ENCODE measurements around the gene SYNE2.

Gene SYNE2

DNA sequence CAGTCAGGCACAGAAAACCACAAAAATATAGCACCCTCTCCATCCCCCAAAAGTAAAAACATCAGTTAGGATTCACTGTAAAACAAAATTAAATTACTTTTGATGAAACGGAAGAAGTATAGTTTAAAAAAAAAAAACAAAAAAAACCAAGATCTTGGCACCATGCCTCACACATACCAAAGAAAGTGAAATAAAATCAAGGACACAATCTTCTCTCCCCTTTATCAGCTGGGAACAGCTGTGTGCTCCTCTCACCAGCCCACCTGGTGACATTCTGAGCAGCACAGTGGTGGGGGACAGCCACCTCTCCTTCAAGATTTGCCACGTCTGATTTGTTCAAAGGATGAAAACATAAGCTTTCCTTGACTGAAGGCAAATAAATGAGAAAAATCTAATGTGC, 385.8 kb downstream of the SYNE2 start:
- H3K27ac Mint-ChIP-seq (ENCODE audit: low read depth), result no peak overlapping the region
- no peak for ATAC-seq (replicated peaks; ENCODE audit: extremely low read depth, poor library complexity, severe bottlenecking)
- no peak overlapping the region for H3K4me3 Mint-ChIP-seq

DNA sequence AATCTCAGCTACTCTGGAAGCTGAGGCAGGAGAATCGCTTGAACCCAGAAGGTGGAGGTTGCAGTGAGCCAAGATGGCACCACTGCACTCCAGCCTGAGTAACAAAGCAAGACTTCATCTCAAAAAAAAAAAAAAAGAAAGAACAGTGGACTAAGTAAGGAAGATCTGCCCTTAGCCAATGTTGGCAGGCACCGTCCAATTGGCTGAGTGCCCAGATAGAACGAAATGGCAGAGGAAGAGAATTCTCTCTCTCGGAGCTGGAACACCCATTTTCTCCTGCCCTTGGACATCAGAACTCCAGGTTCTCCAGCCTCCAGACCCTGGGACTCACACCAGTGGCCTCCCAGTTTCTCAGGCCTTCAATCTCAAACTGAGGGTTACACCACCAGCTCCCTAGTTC, 391.5 kb downstream of the SYNE2 start:
- Mint-ChIP-seq H3K4me1 (no peaks in the 10 kb centered on the region), H3K27me3 (peaks cover 44% of the 10 kb centered on the region), H3K9me3 (no peaks in the 10 kb centered on the region), H3K4me3 (no peak overlapping the region), H3K27ac (ENCODE audit: low read depth) (no peak overlapping the region), H3K36me3 (ENCODE audit: insufficient read depth) (no peaks in the 10 kb centered on the region)
- no peak for ATAC-seq (replicated peaks; ENCODE audit: extremely low read depth, poor library complexity, severe bottlenecking)
- DNase-seq (ENCODE audit: low spot score in 2 of 2), result no peak

More for the DNA sequence above, 385.8 kb downstream of the SYNE2 start:
- Mint-ChIP-seq H3K27me3 (no peaks in the 10 kb centered on the region), H3K36me3 (ENCODE audit: insufficient read depth) (peaks cover 14% of the 10 kb centered on the region), H3K4me1 (peaks cover 11% of the 10 kb centered on the region), H3K9me3 (no peaks in the 10 kb centered on the region)
- no peak for DNase-seq (ENCODE audit: low spot score in 2 of 2)

DNA sequence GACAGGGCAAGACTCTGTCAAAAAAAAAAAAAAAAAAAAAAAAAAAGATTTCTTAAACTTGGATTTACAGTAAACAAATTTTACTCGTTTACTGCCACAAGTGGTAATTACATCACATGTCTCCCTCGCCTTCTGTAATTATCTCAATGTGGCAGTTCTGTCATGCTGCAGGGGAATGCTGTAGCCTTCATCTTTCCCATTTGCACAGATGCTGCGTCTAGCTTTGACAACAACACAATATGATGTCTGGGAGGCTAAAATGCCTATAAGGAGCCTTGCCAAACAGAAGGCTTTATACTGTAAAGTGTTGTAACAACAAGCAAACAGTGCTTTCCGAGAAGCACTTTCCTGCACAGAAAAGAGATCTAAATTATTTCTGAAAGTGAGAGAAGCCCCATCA, 392.7 kb downstream of the SYNE2 start:
- Mint-ChIP-seq H3K4me3 (no peak overlapping the region), H3K27me3 (peaks cover 54% of the 10 kb centered on the region), H3K9me3 (no peaks in the 10 kb centered on the region), H3K36me3 (ENCODE audit: insufficient read depth) (no peaks in the 10 kb centered on the region), H3K27ac (ENCODE audit: low read depth) (no peak overlapping the region), H3K4me1 (no peaks in the 10 kb centered on the region)
- ATAC-seq (replicated peaks; ENCODE audit: extremely low read depth, poor library complexity, severe bottlenecking), result no peak
- no peak for DNase-seq (ENCODE audit: low spot score in 2 of 2)

DNA sequence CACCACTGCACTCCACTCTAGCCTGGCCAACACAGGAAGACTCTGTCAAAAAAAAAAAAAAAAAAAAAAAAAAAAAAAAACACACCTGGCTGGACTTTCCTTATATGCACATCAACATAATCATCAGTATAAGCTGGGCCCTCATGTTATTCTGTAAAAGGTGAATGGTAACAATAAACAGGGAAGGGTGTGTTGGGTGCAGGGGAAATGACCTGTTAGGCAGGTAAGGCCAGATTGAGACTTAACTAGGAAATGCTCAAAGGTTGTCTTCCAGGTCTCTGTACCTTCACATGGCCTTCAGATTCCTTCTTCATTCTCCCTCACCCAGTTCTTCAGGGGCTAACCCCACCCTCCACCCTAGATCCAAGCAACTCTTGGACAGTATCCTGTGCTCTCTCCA, 393.9 kb downstream of the SYNE2 start:
- H3K4me1 Mint-ChIP-seq, result no peaks in the 10 kb centered on the region
- DNase-seq (ENCODE audit: low spot score in 2 of 2), result no peak
- H3K36me3 Mint-ChIP-seq (ENCODE audit: insufficient read depth), result no peaks in the 10 kb centered on the region
- no peaks in the 10 kb centered on the region for H3K9me3 Mint-ChIP-seq
- no peak for ATAC-seq (replicated peaks; ENCODE audit: extremely low read depth, poor library complexity, severe bottlenecking)
- no peak overlapping the region for H3K4me3 Mint-ChIP-seq
- H3K27me3 Mint-ChIP-seq, result peaks cover 62% of the 10 kb centered on the region
- no peak overlapping the region for H3K27ac Mint-ChIP-seq (ENCODE audit: low read depth)

DNA sequence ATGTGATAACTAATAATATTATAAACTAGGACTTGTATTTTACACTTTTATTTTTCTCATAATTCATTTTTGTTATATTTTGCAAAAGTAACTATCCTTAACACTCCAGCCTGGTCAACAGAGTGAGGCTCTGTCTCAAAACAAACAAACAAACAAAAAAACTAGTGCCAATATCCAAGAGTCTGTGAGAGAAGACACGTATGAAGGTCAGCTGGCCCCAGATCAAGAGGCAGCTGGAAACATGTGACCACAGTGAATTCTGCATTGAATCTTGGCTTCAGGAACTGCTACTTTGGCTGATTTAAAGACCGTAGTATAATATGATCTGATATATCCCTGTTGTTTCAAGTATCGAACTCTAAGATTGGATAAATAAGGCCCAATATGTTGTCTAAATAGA, 394.4 kb downstream of the SYNE2 start:
- ATAC-seq (replicated peaks; ENCODE audit: extremely low read depth, poor library complexity, severe bottlenecking), result no peak
- Mint-ChIP-seq H3K36me3 (ENCODE audit: insufficient read depth) (no peaks in the 10 kb centered on the region), H3K27me3 (peaks cover 62% of the 10 kb centered on the region), H3K4me1 (no peaks in the 10 kb centered on the region), H3K27ac (ENCODE audit: low read depth) (no peak overlapping the region), H3K4me3 (no peak overlapping the region), H3K9me3 (no peaks in the 10 kb centered on the region)
- DNase-seq (ENCODE audit: low spot score in 2 of 2), result no peak

DNA sequence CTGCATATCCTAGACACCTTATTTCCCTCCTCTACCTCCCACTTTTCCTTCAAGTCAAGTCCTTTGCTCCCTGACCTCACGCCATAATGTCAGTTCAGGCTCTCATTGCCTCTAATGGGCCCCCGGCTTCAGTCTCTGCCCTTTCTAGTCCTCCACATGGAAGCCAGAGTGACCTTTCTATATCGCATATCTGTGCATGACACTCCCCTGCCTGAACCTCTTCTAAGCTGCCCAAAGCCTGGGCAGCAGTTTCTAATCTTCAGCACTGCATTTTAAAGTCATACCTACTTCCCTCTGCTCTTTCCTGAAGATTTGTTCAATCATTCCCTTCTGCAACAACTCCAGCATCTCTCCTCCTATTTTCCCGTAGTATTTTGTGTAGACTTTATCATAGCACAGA, 395.9 kb downstream of the SYNE2 start:
- Mint-ChIP-seq H3K27me3 (peaks cover 62% of the 10 kb centered on the region), H3K9me3 (no peaks in the 10 kb centered on the region), H3K27ac (ENCODE audit: low read depth) (no peak overlapping the region), H3K4me3 (no peak overlapping the region), H3K4me1 (no peaks in the 10 kb centered on the region), H3K36me3 (ENCODE audit: insufficient read depth) (no peaks in the 10 kb centered on the region)
- DNase-seq (ENCODE audit: low spot score in 2 of 2) (no peak), ATAC-seq (replicated peaks; ENCODE audit: extremely low read depth, poor library complexity, severe bottlenecking) (no peak)

DNA sequence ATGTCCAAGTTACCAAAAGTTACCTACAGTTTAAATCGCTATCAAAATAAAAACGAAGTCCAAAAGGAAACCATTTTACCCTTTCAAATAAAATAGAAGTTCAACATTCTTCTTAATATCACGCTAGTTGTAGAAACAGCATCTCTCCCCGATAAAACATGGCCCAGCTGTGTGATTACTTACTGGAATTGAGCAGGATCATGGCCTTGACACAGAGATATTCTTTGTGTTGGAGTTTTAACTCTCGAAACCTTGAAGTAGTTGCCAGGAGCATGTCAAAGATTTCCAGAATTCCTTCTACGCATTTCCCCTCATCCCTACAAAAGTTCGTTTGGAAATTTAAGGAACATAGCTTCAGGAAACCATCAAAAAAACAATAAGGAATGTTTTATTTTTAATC, 396.6 kb downstream of the SYNE2 start:
- H3K4me3 Mint-ChIP-seq, result no peak overlapping the region
- no peaks in the 10 kb centered on the region for H3K36me3 Mint-ChIP-seq (ENCODE audit: insufficient read depth)
- no peak for DNase-seq (ENCODE audit: low spot score in 2 of 2)
- H3K4me1 Mint-ChIP-seq, result no peaks in the 10 kb centered on the region
- no peak overlapping the region for H3K27ac Mint-ChIP-seq (ENCODE audit: low read depth)
- ATAC-seq (replicated peaks; ENCODE audit: extremely low read depth, poor library complexity, severe bottlenecking), result no peak
- H3K9me3 Mint-ChIP-seq, result no peaks in the 10 kb centered on the region
- H3K27me3 Mint-ChIP-seq, result peaks cover 58% of the 10 kb centered on the region

DNA sequence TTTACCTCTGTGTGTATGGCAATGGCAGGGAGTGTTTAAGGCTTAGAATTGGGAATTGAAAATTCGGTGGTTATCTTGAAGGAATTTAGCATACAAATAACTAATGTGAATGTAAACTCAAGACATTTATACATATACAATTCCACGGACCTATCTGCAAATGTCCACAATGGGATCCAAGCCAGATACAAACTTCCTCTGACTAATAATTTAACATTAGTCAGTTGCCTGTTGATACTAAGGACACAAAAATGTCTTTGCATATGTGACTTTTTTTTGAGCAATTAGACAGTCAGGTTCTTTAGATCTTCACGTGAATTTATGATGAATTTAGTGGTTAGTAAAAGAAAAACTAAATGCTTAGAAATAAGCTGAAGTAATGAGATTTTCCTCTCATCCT, 400.9 kb downstream of the SYNE2 start:
- H3K9me3 Mint-ChIP-seq, result no peaks in the 10 kb centered on the region
- H3K4me3 Mint-ChIP-seq, result no peak overlapping the region
- ATAC-seq (replicated peaks; ENCODE audit: extremely low read depth, poor library complexity, severe bottlenecking) (no peak), DNase-seq (ENCODE audit: low spot score in 2 of 2) (no peak)
- peaks cover 24% of the 10 kb centered on the region for H3K27me3 Mint-ChIP-seq
- no peak overlapping the region for H3K27ac Mint-ChIP-seq (ENCODE audit: low read depth)
- H3K4me1 Mint-ChIP-seq, result no peaks in the 10 kb centered on the region
- no peaks in the 10 kb centered on the region for H3K36me3 Mint-ChIP-seq (ENCODE audit: insufficient read depth)

DNA sequence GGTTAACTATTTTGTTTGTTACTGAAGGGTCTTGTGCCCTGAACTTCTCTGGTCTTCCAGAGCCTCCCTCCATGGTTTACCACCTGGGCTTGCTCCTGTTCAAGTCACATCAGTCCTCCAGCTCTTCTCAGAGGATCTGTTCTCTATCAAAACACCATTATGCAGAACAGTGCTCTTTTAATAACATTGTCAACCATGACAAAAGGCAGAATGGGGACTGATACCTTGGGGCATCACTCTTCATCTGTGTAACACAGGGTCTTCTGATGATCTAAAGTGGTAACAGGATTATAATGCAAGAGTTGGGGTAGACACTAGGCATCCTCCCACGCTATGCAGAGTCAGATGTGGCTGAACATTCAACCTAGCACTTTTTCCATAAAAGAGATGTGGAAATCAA, 403.0 kb downstream of the SYNE2 start:
- Mint-ChIP-seq H3K4me3 (no peak overlapping the region), H3K9me3 (no peaks in the 10 kb centered on the region), H3K36me3 (ENCODE audit: insufficient read depth) (no peaks in the 10 kb centered on the region), H3K4me1 (no peaks in the 10 kb centered on the region), H3K27ac (ENCODE audit: low read depth) (no peak overlapping the region), H3K27me3 (peaks cover 5% of the 10 kb centered on the region)
- no peak for DNase-seq (ENCODE audit: low spot score in 2 of 2)
- no peak for ATAC-seq (replicated peaks; ENCODE audit: extremely low read depth, poor library complexity, severe bottlenecking)

DNA sequence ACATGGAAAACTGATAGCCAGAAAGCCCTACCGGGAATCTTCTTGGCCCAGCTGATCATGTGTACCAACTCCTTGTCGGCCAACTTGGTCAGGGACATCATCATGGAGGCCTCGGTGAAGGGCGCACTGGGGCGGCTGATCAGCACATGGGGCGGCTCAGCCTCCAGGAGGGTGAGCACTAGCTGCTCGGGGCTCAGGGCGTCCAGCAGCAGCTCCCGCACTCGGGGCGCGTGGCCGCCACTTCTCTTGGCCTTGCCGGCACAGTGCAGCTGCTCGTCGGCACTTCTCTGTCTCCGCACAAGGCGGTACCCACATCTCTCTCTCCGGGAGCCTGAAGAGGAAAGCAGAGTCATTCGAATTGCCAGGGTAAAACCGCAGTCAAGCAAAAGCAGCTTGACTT, 407.6 kb downstream of the SYNE2 start:
- Mint-ChIP-seq H3K27ac (ENCODE audit: low read depth) (no peak overlapping the region), H3K4me3 (no peak overlapping the region), H3K36me3 (ENCODE audit: insufficient read depth) (no peaks in the 10 kb centered on the region), H3K4me1 (peaks cover under 1% of the 10 kb centered on the region), H3K27me3 (no peaks in the 10 kb centered on the region), H3K9me3 (no peaks in the 10 kb centered on the region)
- DNase-seq (ENCODE audit: low spot score in 2 of 2) (no peak), ATAC-seq (replicated peaks; ENCODE audit: extremely low read depth, poor library complexity, severe bottlenecking) (no peak)

DNA sequence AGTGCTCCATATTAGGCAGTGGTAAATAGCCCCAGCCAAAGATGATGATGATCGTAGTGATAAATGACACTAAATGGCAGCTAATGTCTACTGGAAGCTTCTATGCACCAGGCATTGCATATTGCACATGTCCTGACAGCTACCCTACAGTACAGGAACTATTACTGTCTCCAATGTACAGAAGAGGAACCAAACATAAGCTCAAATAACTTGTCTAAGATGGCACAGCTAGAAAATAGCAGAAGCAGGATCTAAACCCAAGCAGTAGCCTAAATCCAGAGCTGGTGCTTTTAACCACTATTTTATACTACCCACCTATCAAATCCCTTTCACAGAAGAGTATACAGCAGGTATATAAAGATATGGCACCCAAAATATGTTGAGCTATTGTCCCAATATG, 412.4 kb downstream of the SYNE2 start:
- Mint-ChIP-seq H3K27ac (ENCODE audit: low read depth) (peak overlapping the region; percentile 35), H3K4me1 (peaks cover 22% of the 10 kb centered on the region), H3K36me3 (ENCODE audit: insufficient read depth) (no peaks in the 10 kb centered on the region), H3K4me3 (no peak overlapping the region), H3K9me3 (no peaks in the 10 kb centered on the region), H3K27me3 (no peaks in the 10 kb centered on the region)
- no peak for ATAC-seq (replicated peaks; ENCODE audit: extremely low read depth, poor library complexity, severe bottlenecking)
- no peak for DNase-seq (ENCODE audit: low spot score in 2 of 2)

DNA sequence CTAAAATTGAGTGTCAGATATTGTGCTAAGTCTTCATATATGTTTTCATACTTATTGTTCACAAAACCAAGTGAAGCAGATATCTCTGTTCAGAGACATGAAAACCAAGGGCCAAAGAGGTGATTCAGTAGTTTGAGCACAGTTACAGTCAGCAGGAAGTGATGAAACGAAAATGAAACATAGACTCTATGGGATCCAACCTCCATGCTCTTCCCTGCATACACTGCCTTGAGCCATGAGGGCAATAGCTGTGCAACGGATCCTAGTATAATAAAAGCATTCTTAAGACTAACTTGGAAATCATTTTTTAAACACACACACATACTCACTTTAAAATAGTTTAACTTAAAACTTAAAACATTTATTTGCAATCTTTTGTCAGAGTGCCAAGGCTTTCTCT, 413.4 kb downstream of the SYNE2 start:
- Mint-ChIP-seq H3K27ac (ENCODE audit: low read depth) (peak overlapping the region; percentile 35), H3K4me3 (no peak overlapping the region)
- ATAC-seq (replicated peaks; ENCODE audit: extremely low read depth, poor library complexity, severe bottlenecking), result peak; percentile 52

DNA sequence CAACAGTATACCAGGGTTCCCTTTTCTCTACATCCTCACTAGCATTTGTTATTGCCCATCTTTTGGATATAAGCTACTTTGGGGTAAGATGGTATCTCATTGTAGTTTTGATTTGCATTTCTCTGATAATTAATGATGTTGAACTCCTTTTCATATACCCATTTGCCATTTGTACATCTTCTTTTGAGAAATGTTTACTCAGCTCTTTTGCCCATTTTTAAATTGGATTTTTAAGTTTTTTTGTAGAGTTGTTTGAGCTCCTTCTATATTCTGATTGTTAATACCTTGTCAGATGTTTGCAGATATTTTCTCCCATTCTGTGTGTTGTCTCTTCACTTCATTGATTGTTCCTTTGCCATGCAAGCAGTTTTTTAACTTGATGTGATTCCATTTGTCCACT, 419.2 kb downstream of the SYNE2 start:
- H3K27me3 Mint-ChIP-seq, result peaks cover 19% of the 10 kb centered on the region
- no peaks in the 10 kb centered on the region for H3K9me3 Mint-ChIP-seq
- H3K36me3 Mint-ChIP-seq (ENCODE audit: insufficient read depth), result peaks cover 1% of the 10 kb centered on the region
- H3K27ac Mint-ChIP-seq (ENCODE audit: low read depth), result no peak overlapping the region
- peaks cover 8% of the 10 kb centered on the region for H3K4me1 Mint-ChIP-seq
- ATAC-seq (replicated peaks; ENCODE audit: extremely low read depth, poor library complexity, severe bottlenecking), result no peak
- H3K4me3 Mint-ChIP-seq, result no peak overlapping the region
- no peak for DNase-seq (ENCODE audit: low spot score in 2 of 2)

More for the DNA sequence above, 413.4 kb downstream of the SYNE2 start:
- H3K27me3 Mint-ChIP-seq, result no peaks in the 10 kb centered on the region
- no peaks in the 10 kb centered on the region for H3K9me3 Mint-ChIP-seq
- no peak for DNase-seq (ENCODE audit: low spot score in 2 of 2)
- H3K4me1 Mint-ChIP-seq, result peaks cover 22% of the 10 kb centered on the region
- no peaks in the 10 kb centered on the region for H3K36me3 Mint-ChIP-seq (ENCODE audit: insufficient read depth)
